K562 (cell line): ENCODE measurements around the gene PDE4D. TPM values are rescaled to one million over a fixed set of nuclear protein-coding genes. Genes with fewer than 3 reads are reported as not detected.
A peak's percentile ranks its signal among the peaks of the same experiment; 100 is the strongest.

Experiments used
- ADNP ChIP-seq: fragments of 200-800 bp; sonication (Bioruptor generic); IDR thresholded peaks from 2 replicates; pipeline ENCODE4 v1.6.1; 2016; ENCODE audit warnings: missing genetic modification characterization, missing compliant biosample characterization
- C11orf30 ChIP-seq: fragments of 450-650 bp; IDR thresholded peaks from 2 replicates; pipeline ENCODE4 v1.6.1; 2016; ENCODE audit warnings: low read depth, mild to moderate bottlenecking
- GATAD2A ChIP-seq: fragments of 450-650 bp; IDR thresholded peaks from 2 replicates; pipeline ENCODE4 v1.6.1; 2017
- MAFF ChIP-seq: IDR thresholded peaks from 2 replicates; pipeline ENCODE4 v1.6.1; 2012; ENCODE audit warnings: low read length, improper control_type of control experiment
- MAFK ChIP-seq: IDR thresholded peaks from 2 replicates; pipeline ENCODE4 v1.6.1; 2011; ENCODE audit warnings: low read length, improper control_type of control experiment
- NFIC ChIP-seq: fragments of 450-650 bp; IDR thresholded peaks from 2 replicates; pipeline ENCODE4 v1.6.1; 2017; ENCODE audit warnings: mild to moderate bottlenecking, inconsistent platforms
- PRMT5 ChIP-seq: sonication (generic); formaldehyde crosslinking; IDR thresholded peaks from 2 replicates; pipeline ENCODE4 v1.5.0; 2020; ENCODE audit warnings: missing genetic modification reagents
- TBP ChIP-seq: optimal IDR thresholded peaks from 2 replicates; pipeline ENCODE3; 2011; ENCODE audit warnings: low read depth, low read length, improper control_type of control experiment
- THRA ChIP-seq: fragments of 450-650 bp; IDR thresholded peaks from 2 replicates; pipeline ENCODE4 v1.6.1; 2017; ENCODE audit warnings: mild to moderate bottlenecking, moderate library complexity
- TOE1 ChIP-seq, 2 experiments: fragments of 450-650 bp in 1 of 2; sonication (generic) in 1 of 2; formaldehyde crosslinking in 1 of 2; IDR thresholded peaks; 2 replicates each; pipeline versions ENCODE4 v1.7.1 to v1.8.0; 2016 to 2022; ENCODE audit warnings: borderline replicate concordance in 2 of 2, mild to moderate bottlenecking in 2 of 2, antibody characterized with exemption in 1 of 2, inconsistent platforms in 1 of 2, low read depth in 1 of 2, missing genetic modification reagents in 1 of 2, moderate library complexity in 1 of 2
- ZBTB1 ChIP-seq: sonication (generic); formaldehyde crosslinking; IDR thresholded peaks from 2 replicates; pipeline ENCODE4 v1.8.1; 2023; ENCODE audit warnings: missing genetic modification reagents, low read depth, mild to moderate bottlenecking, borderline replicate concordance
- ZNF174 ChIP-seq: fragments of 250-450 bp; sonication (Bioruptor Pico); IDR thresholded peaks from 2 replicates; pipeline ENCODE4 v1.4.0; 2020; ENCODE audit warnings: mild to moderate bottlenecking
- polyA plus RNA-seq, 8 experiments: library from polyadenylated mRNA; depleted of rRNA in 4 of 8; stranded (reverse) in 5 of 8; unstranded in 3 of 8; fragments of >200 nt; fragmentation: Nextera tagmentation in 2 of 8; fragmentation: Illumina TruSeq in 1 of 8; extraction: Ambion mirVana in 2 of 8; extraction: Trizol in 1 of 8; gene quantifications; 2 replicates each; pipeline versions ENCODE4 v1.2.1 to v1.2.3, GENCODE V29; 2011 to 2014; ENCODE audit warnings: inconsistent platforms in 1 of 8, missing spikeins in 1 of 8
- total RNA-seq, 7 experiments: library from RNA; depleted of rRNA in 6 of 7; stranded (reverse); fragments of >200 nt in 6 of 7; fragmentation: Illumina TruSeq in 2 of 7; extraction: Trizol in 2 of 7; gene quantifications; 2 replicates each; pipeline versions ENCODE4 v1.2.1 to v1.2.3, GENCODE V29; 2011 to 2021; ENCODE audit warnings: low replicate concordance in 1 of 7
- TF ChIP-seq, protein P1 (sequence below): fragments of 200-600 bp; sonication (generic); IDR thresholded peaks from one replicate; pipeline ENCODE4 v1.6.1; 2012; ENCODE audit warnings: mild to moderate bottlenecking, low read depth, low read length, inconsistent platforms
- TF ChIP-seq, protein P2 (sequence below): fragments of 450-650 bp; formaldehyde crosslinking; IDR thresholded peaks from 2 replicates; pipeline ENCODE4 v1.4.0; 2022; ENCODE audit warnings: missing genetic modification characterization
- TF ChIP-seq, protein P3 (sequence below): fragments of 250-450 bp; sonication (Bioruptor Pico); IDR thresholded peaks from 2 replicates; pipeline ENCODE4 v1.8.0; 2021; ENCODE audit warnings: borderline replicate concordance, mild to moderate bottlenecking, moderate library complexity; ENCODE audit not compliant: poor library complexity, severe bottlenecking

PDE4D gene
- total and polyA plus RNA-seq, 9 of the 15 experiments (the other 6 are each of a cell fraction or from before 2014, with no cell fraction given): 0.04 to 0.46 (median 0.13) TPM

DNA sequence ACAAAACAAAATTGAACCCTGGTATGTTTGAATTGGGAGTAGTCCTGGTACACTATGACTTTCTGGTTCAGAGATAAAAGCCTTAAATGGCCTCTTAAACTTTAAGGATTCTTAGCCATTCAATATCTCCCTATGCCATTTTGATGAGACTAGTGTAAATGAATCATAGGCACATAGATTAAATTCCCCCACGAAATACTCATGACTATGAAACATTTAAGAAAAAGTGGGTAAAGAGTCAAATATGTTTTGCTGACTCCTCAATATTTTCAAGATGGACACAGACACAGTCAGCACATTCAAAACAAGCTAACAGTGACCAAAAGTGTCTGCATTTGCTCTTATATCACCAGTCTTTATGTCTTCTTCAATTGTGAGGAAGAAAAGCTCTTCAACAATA, 278.3 kb downstream of the PDE4D start (continued):
- TF ChIP-seq MAFK (peak; percentile 48), ZNF174 (CRISPR knock-in tag) (no peak), TBP (no peak), PRMT5 (CRISPR knock-in tag) (no peak), NFIC (no peak), C11orf30 (peak; percentile 42; the same call in 1 of the 2 replicates), TOE1 (IDR thresholded peaks at IDR 0.05; ENCODE audit: borderline replicate concordance) (no peak), TOE1 (CRISPR knock-in tag; IDR thresholded peaks at IDR 0.05; ENCODE audit: borderline replicate concordance, low read depth) (no peak), ADNP (tag) (no peak), THRA (no peak), ZBTB1 (CRISPR knock-in tag) (no peak), GATAD2A (no peak), MAFF (peak; percentile 69)
- TF ChIP-seq, protein P1, sequence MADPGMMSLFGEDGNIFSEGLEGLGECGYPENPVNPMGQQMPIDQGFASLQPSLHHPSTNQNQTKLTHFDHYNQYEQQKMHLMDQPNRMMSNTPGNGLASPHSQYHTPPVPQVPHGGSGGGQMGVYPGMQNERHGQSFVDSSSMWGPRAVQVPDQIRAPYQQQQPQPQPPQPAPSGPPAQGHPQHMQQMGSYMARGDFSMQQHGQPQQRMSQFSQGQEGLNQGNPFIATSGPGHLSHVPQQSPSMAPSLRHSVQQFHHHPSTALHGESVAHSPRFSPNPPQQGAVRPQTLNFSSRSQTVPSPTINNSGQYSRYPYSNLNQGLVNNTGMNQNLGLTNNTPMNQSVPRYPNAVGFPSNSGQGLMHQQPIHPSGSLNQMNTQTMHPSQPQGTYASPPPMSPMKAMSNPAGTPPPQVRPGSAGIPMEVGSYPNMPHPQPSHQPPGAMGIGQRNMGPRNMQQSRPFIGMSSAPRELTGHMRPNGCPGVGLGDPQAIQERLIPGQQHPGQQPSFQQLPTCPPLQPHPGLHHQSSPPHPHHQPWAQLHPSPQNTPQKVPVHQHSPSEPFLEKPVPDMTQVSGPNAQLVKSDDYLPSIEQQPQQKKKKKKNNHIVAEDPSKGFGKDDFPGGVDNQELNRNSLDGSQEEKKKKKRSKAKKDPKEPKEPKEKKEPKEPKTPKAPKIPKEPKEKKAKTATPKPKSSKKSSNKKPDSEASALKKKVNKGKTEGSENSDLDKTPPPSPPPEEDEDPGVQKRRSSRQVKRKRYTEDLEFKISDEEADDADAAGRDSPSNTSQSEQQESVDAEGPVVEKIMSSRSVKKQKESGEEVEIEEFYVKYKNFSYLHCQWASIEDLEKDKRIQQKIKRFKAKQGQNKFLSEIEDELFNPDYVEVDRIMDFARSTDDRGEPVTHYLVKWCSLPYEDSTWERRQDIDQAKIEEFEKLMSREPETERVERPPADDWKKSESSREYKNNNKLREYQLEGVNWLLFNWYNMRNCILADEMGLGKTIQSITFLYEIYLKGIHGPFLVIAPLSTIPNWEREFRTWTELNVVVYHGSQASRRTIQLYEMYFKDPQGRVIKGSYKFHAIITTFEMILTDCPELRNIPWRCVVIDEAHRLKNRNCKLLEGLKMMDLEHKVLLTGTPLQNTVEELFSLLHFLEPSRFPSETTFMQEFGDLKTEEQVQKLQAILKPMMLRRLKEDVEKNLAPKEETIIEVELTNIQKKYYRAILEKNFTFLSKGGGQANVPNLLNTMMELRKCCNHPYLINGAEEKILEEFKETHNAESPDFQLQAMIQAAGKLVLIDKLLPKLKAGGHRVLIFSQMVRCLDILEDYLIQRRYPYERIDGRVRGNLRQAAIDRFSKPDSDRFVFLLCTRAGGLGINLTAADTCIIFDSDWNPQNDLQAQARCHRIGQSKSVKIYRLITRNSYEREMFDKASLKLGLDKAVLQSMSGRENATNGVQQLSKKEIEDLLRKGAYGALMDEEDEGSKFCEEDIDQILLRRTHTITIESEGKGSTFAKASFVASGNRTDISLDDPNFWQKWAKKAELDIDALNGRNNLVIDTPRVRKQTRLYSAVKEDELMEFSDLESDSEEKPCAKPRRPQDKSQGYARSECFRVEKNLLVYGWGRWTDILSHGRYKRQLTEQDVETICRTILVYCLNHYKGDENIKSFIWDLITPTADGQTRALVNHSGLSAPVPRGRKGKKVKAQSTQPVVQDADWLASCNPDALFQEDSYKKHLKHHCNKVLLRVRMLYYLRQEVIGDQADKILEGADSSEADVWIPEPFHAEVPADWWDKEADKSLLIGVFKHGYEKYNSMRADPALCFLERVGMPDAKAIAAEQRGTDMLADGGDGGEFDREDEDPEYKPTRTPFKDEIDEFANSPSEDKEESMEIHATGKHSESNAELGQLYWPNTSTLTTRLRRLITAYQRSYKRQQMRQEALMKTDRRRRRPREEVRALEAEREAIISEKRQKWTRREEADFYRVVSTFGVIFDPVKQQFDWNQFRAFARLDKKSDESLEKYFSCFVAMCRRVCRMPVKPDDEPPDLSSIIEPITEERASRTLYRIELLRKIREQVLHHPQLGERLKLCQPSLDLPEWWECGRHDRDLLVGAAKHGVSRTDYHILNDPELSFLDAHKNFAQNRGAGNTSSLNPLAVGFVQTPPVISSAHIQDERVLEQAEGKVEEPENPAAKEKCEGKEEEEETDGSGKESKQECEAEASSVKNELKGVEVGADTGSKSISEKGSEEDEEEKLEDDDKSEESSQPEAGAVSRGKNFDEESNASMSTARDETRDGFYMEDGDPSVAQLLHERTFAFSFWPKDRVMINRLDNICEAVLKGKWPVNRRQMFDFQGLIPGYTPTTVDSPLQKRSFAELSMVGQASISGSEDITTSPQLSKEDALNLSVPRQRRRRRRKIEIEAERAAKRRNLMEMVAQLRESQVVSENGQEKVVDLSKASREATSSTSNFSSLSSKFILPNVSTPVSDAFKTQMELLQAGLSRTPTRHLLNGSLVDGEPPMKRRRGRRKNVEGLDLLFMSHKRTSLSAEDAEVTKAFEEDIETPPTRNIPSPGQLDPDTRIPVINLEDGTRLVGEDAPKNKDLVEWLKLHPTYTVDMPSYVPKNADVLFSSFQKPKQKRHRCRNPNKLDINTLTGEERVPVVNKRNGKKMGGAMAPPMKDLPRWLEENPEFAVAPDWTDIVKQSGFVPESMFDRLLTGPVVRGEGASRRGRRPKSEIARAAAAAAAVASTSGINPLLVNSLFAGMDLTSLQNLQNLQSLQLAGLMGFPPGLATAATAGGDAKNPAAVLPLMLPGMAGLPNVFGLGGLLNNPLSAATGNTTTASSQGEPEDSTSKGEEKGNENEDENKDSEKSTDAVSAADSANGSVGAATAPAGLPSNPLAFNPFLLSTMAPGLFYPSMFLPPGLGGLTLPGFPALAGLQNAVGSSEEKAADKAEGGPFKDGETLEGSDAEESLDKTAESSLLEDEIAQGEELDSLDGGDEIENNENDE: no peak
- TF ChIP-seq, protein P2, sequence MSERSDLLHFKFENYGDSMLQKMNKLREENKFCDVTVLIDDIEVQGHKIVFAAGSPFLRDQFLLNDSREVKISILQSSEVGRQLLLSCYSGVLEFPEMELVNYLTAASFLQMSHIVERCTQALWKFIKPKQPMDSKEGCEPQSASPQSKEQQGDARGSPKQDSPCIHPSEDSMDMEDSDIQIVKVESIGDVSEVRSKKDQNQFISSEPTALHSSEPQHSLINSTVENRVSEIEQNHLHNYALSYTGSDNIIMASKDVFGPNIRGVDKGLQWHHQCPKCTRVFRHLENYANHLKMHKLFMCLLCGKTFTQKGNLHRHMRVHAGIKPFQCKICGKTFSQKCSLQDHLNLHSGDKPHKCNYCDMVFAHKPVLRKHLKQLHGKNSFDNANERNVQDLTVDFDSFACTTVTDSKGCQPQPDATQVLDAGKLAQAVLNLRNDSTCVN (CRISPR knock-in tag): no peak
- TF ChIP-seq, protein P3, sequence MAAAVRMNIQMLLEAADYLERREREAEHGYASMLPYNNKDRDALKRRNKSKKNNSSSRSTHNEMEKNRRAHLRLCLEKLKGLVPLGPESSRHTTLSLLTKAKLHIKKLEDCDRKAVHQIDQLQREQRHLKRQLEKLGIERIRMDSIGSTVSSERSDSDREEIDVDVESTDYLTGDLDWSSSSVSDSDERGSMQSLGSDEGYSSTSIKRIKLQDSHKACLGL: no peak
